Measurements from ENCODE around the gene TBL1Y.

The TBL1Y gene

DNA sequence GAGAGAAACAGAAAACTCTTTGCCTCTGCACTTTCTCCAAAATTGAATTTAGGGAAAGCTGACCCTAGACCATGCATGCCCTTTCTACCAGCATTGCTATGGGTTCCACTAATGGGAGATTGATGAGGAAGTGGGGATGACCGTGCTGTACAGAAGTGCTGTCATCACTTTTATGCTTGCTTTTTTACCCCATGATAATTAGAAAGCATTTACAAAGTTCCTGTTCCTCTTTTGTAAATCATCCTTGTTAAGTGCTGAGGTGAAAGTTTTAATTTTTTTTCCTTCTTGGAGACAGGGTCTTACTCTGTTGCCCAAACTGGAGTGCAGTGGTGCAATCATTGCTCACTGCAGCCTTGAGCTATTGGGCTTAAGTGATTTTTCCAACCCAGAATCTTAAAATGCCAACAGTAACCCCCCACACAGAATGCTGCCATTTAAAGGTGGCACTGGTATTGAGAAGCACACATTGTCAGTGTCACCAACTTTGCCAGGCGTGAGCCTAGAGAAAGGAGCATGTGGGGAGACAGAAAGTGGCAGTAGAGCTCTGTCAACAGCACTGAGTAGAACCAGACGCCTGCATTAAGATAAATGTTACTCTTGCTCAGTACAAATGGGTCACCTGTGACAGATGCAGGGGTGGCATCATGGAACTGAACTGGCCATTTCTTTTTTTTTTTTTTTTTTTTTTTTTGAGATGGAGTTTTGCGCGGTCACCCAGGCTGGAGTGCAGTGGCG, 79.6 kb downstream of the TBL1Y start:
- H3K27me3 ChIP-seq (ENCODE audit: low read length): no peaks in the 10 kb centered on the region
- H3K79me2 ChIP-seq (ENCODE audit: insufficient read depth, low read length): no peaks in the 10 kb centered on the region
- no peaks in the 10 kb centered on the region for H3K9me3 ChIP-seq (ENCODE audit: insufficient read depth, low read length)
- no peak overlapping the region for H3K27ac ChIP-seq (ENCODE audit: low read depth, low read length)
- H3K9ac ChIP-seq (ENCODE audit: low read length): no peak overlapping the region
- H3K9me2 ChIP-seq (replicated peaks; ENCODE audit: insufficient read depth, low read length): no peaks in the 10 kb centered on the region
- H2AFZ ChIP-seq (ENCODE audit: low read depth, low read length, severe bottlenecking): no peak overlapping the region
- no peak overlapping the region for H3K4me2 ChIP-seq (ENCODE audit: low read depth, low read length, poor library complexity, severe bottlenecking)
- TF ChIP-seq, protein P1, sequence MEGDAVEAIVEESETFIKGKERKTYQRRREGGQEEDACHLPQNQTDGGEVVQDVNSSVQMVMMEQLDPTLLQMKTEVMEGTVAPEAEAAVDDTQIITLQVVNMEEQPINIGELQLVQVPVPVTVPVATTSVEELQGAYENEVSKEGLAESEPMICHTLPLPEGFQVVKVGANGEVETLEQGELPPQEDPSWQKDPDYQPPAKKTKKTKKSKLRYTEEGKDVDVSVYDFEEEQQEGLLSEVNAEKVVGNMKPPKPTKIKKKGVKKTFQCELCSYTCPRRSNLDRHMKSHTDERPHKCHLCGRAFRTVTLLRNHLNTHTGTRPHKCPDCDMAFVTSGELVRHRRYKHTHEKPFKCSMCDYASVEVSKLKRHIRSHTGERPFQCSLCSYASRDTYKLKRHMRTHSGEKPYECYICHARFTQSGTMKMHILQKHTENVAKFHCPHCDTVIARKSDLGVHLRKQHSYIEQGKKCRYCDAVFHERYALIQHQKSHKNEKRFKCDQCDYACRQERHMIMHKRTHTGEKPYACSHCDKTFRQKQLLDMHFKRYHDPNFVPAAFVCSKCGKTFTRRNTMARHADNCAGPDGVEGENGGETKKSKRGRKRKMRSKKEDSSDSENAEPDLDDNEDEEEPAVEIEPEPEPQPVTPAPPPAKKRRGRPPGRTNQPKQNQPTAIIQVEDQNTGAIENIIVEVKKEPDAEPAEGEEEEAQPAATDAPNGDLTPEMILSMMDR (IDR thresholded peaks at IDR 0.05; ENCODE audit: insufficient read depth, low read length, poor library complexity, severe bottlenecking): no peak
- no peak for TF ChIP-seq EZH2phosphoT487 (conservative IDR thresholded peaks at IDR 0.05; ENCODE audit: low read length)
- no peaks in the 10 kb centered on the region for H3K36me3 ChIP-seq (ENCODE audit: low read length)
- H3K4me3 ChIP-seq (ENCODE audit: insufficient read depth, low read length, poor library complexity, severe bottlenecking): no peak overlapping the region
- H3F3A ChIP-seq (ENCODE audit: insufficient read depth): no peaks in the 10 kb centered on the region
- H4K20me1 ChIP-seq (ENCODE audit: low read depth, low read length): no peaks in the 10 kb centered on the region

GRCh38 chrY:6992041-6992440, 81.5 kb downstream of the TBL1Y start:
- no peaks in the 10 kb centered on the region for H3K9me2 ChIP-seq (replicated peaks; ENCODE audit: insufficient read depth, low read length)
- no peak overlapping the region for H3K27ac ChIP-seq (ENCODE audit: low read depth, low read length)
- H3K27me3 ChIP-seq (ENCODE audit: low read length): no peaks in the 10 kb centered on the region
- no peak overlapping the region for H3K4me3 ChIP-seq (ENCODE audit: insufficient read depth, low read length, poor library complexity, severe bottlenecking)
- no peak overlapping the region for H3K4me2 ChIP-seq (ENCODE audit: low read depth, low read length, poor library complexity, severe bottlenecking)
- H3K9ac ChIP-seq (ENCODE audit: low read length): no peak overlapping the region
- H3F3A ChIP-seq (ENCODE audit: insufficient read depth): no peaks in the 10 kb centered on the region
- H3K36me3 ChIP-seq (ENCODE audit: low read length): no peaks in the 10 kb centered on the region
- H3K9me3 ChIP-seq (ENCODE audit: insufficient read depth, low read length): no peaks in the 10 kb centered on the region
- no peaks in the 10 kb centered on the region for H4K20me1 ChIP-seq (ENCODE audit: low read depth, low read length)
- no peaks in the 10 kb centered on the region for H3K79me2 ChIP-seq (ENCODE audit: insufficient read depth, low read length)
- no peak for TF ChIP-seq EZH2phosphoT487 (conservative IDR thresholded peaks at IDR 0.05; ENCODE audit: low read length)
- TF ChIP-seq, protein P1 (IDR thresholded peaks at IDR 0.05; ENCODE audit: insufficient read depth, low read length, poor library complexity, severe bottlenecking): no peak
- H2AFZ ChIP-seq (ENCODE audit: low read depth, low read length, severe bottlenecking): no peak overlapping the region

- H3K4me2 ChIP-seq (ENCODE audit: low read depth, low read length, poor library complexity, severe bottlenecking): no peak overlapping the region
- no peak overlapping the region for H3K27ac ChIP-seq (ENCODE audit: low read depth, low read length)
- no peaks in the 10 kb centered on the region for H3F3A ChIP-seq (ENCODE audit: insufficient read depth)
- H3K79me2 ChIP-seq (ENCODE audit: insufficient read depth, low read length): no peaks in the 10 kb centered on the region
- H3K36me3 ChIP-seq (ENCODE audit: low read length): no peaks in the 10 kb centered on the region
- H3K9me3 ChIP-seq (ENCODE audit: insufficient read depth, low read length): no peaks in the 10 kb centered on the region
- no peak overlapping the region for H3K9ac ChIP-seq (ENCODE audit: low read length)
- no peaks in the 10 kb centered on the region for H3K9me2 ChIP-seq (replicated peaks; ENCODE audit: insufficient read depth, low read length)
- no peak overlapping the region for H3K4me3 ChIP-seq (ENCODE audit: insufficient read depth, low read length, poor library complexity, severe bottlenecking)
- H4K20me1 ChIP-seq (ENCODE audit: low read depth, low read length): no peaks in the 10 kb centered on the region
- H3K27me3 ChIP-seq (ENCODE audit: low read length): no peaks in the 10 kb centered on the region
- no peak overlapping the region for H2AFZ ChIP-seq (ENCODE audit: low read depth, low read length, severe bottlenecking)
- TF ChIP-seq, protein P1 (IDR thresholded peaks at IDR 0.05; ENCODE audit: insufficient read depth, low read length, poor library complexity, severe bottlenecking): no peak
- no peak for TF ChIP-seq EZH2phosphoT487 (conservative IDR thresholded peaks at IDR 0.05; ENCODE audit: low read length)
Measured at GRCh38 chrY:6995987-6996386, 85.5 kb downstream of the TBL1Y start.

Data from SU-DHL-6 (cell line).